Activated T-helper 2 cell treated with anti-CD3 and anti-CD28 coated beads, Interferon-gamma antibody, Interleukin-2, Interleukin-4, amounts not matched to agents 10 μg/mL and 5 μg/mL and 100 μg/mL, durations not matched to agents 14 hours and 24 hours and 36 hours (primary cell): ENCODE results near the gene EYA3. TPM values are rescaled to one million over a fixed set of nuclear protein-coding genes. Genes with fewer than 3 reads are reported as not detected.

Experiments
- DNase-seq: peaks from one replicate; pipeline ENCODE4 v3.0.0; 2021; ENCODE audit warnings: low spot score
- H3K27ac Mint-ChIP-seq: one replicate; pipeline ENCODE4 v1.8.0; 2021; ENCODE audit warnings: mixed read lengths
- H3K27me3 Mint-ChIP-seq: one replicate; pipeline ENCODE4 v1.8.0; 2021; ENCODE audit warnings: low read depth, mixed read lengths
- H3K36me3 Mint-ChIP-seq: one replicate; pipeline ENCODE4 v1.8.0; 2021; ENCODE audit warnings: low read depth, mixed read lengths
- H3K4me1 Mint-ChIP-seq: one replicate; pipeline ENCODE4 v1.8.0; 2021; ENCODE audit warnings: low read depth, mixed read lengths
- H3K4me3 Mint-ChIP-seq: one replicate; pipeline ENCODE4 v1.8.0; 2021; ENCODE audit warnings: low read depth, mild to moderate bottlenecking, moderate library complexity, mixed read lengths
- H3K9me3 Mint-ChIP-seq: one replicate; pipeline ENCODE4 v1.8.0; 2021; ENCODE audit warnings: mixed read lengths
- intact Hi-C: fragments of 100-400 bp; cut with micrococcal nuclease; formaldehyde crosslinking; loops from one replicate; pipeline ENCODE4 v1.15.1; 2023
- total RNA-seq: library from RNA; stranded (reverse); gene quantifications from 2 replicates; pipeline ENCODE4 v1.2.3, GENCODE V29; 2022

Gene EYA3
- total RNA-seq, 1 donor from 2014 or later, result 27.5 TPM

- H3K4me1 Mint-ChIP-seq, result peaks cover 11% of the 10 kb centered on the region
- H3K27me3 Mint-ChIP-seq, result no peaks in the 10 kb centered on the region
- DNase-seq, result no peak
- peaks cover 25% of the 10 kb centered on the region for H3K36me3 Mint-ChIP-seq
- H3K9me3 Mint-ChIP-seq, result no peaks in the 10 kb centered on the region
- intact Hi-C loops, result no loop called here
- H3K27ac Mint-ChIP-seq, result no peak overlapping the region
- no peak overlapping the region for H3K4me3 Mint-ChIP-seq
Measured at GRCh38 chr1:28078262-28078661, 10.1 kb downstream of the EYA3 start.

GRCh38 chr1:28074892-28075511 lies 13.4 kb downstream of the EYA3 start:
- H3K27ac Mint-ChIP-seq, result no peak overlapping the region
- intact Hi-C loops, result no loop called here
- DNase-seq, result no peak
- no peaks in the 10 kb centered on the region for H3K27me3 Mint-ChIP-seq
- H3K4me1 Mint-ChIP-seq, result peaks cover 9% of the 10 kb centered on the region
- no peaks in the 10 kb centered on the region for H3K9me3 Mint-ChIP-seq
- peaks cover 21% of the 10 kb centered on the region for H3K36me3 Mint-ChIP-seq
- H3K4me3 Mint-ChIP-seq, result no peak overlapping the region

- H3K4me1 Mint-ChIP-seq, result peaks cover 9% of the 10 kb centered on the region
- H3K36me3 Mint-ChIP-seq, result peaks cover 19% of the 10 kb centered on the region
Measured at GRCh38 chr1:28073867-28074266, 14.5 kb downstream of the EYA3 start.

GRCh38 chr1:28071813-28072212 lies 16.6 kb downstream of the EYA3 start:
- H3K27me3 Mint-ChIP-seq, result no peaks in the 10 kb centered on the region
- no peak for DNase-seq
- H3K36me3 Mint-ChIP-seq, result peaks cover 13% of the 10 kb centered on the region
- H3K4me3 Mint-ChIP-seq, result no peak overlapping the region
- H3K27ac Mint-ChIP-seq, result no peak overlapping the region
- H3K4me1 Mint-ChIP-seq, result peaks cover 10% of the 10 kb centered on the region
- intact Hi-C loops, result no loop called here
- H3K9me3 Mint-ChIP-seq, result no peaks in the 10 kb centered on the region

More at GRCh38 chr1:28073867-28074266, 14.5 kb downstream of the EYA3 start:
- no peaks in the 10 kb centered on the region for H3K9me3 Mint-ChIP-seq
- DNase-seq, result no peak
- no peak overlapping the region for H3K27ac Mint-ChIP-seq
- H3K27me3 Mint-ChIP-seq, result no peaks in the 10 kb centered on the region
- no peak overlapping the region for H3K4me3 Mint-ChIP-seq
- intact Hi-C loops, result no loop called here

GRCh38 chr1:28070725-28071593 lies 17.5 kb downstream of the EYA3 start:
- H3K9me3 Mint-ChIP-seq, result no peaks in the 10 kb centered on the region
- peaks cover 12% of the 10 kb centered on the region for H3K36me3 Mint-ChIP-seq
- intact Hi-C loops, result no loop called here
- H3K4me1 Mint-ChIP-seq, result peaks cover 12% of the 10 kb centered on the region
- no peaks in the 10 kb centered on the region for H3K27me3 Mint-ChIP-seq
- no peak overlapping the region for H3K4me3 Mint-ChIP-seq
- H3K27ac Mint-ChIP-seq, result no peak overlapping the region
- DNase-seq, result no peak

- H3K4me3 Mint-ChIP-seq, result no peak overlapping the region
- no peak for DNase-seq
- peaks cover 4% of the 10 kb centered on the region for H3K36me3 Mint-ChIP-seq
- no peaks in the 10 kb centered on the region for H3K9me3 Mint-ChIP-seq
- H3K4me1 Mint-ChIP-seq, result peaks cover 9% of the 10 kb centered on the region
- no peaks in the 10 kb centered on the region for H3K27me3 Mint-ChIP-seq
- intact Hi-C loops, result no loop called here
- no peak overlapping the region for H3K27ac Mint-ChIP-seq
Measured at GRCh38 chr1:28067523-28068090, 20.8 kb downstream of the EYA3 start.

- Mint-ChIP-seq H3K9me3 (no peaks in the 10 kb centered on the region), H3K4me3 (no peak overlapping the region), H3K27me3 (no peaks in the 10 kb centered on the region), H3K27ac (no peak overlapping the region), H3K36me3 (peaks cover 4% of the 10 kb centered on the region), H3K4me1 (peaks cover 9% of the 10 kb centered on the region)
- DNase-seq, result no peak
- intact Hi-C loops, result no loop called here
Measured at GRCh38 chr1:28066393-28067154, 21.8 kb downstream of the EYA3 start.

- intact Hi-C loops, result no loop called here
- H3K9me3 Mint-ChIP-seq, result no peaks in the 10 kb centered on the region
- no peak overlapping the region for H3K27ac Mint-ChIP-seq
- no peak for DNase-seq
- peaks cover 5% of the 10 kb centered on the region for H3K36me3 Mint-ChIP-seq
- peaks cover 18% of the 10 kb centered on the region for H3K4me1 Mint-ChIP-seq
- H3K27me3 Mint-ChIP-seq, result no peaks in the 10 kb centered on the region
- H3K4me3 Mint-ChIP-seq, result no peak overlapping the region
Measured at GRCh38 chr1:28064064-28064463, 24.3 kb downstream of the EYA3 start.

GRCh38 chr1:28062806-28063205 lies 25.6 kb downstream of the EYA3 start:
- intact Hi-C loops, result no loop called here
- Mint-ChIP-seq H3K9me3 (no peaks in the 10 kb centered on the region), H3K36me3 (peaks cover 7% of the 10 kb centered on the region), H3K27ac (peak overlapping the region; percentile 40), H3K4me1 (peaks cover 29% of the 10 kb centered on the region), H3K27me3 (no peaks in the 10 kb centered on the region), H3K4me3 (no peak overlapping the region)
- no peak for DNase-seq

- Mint-ChIP-seq H3K9me3 (no peaks in the 10 kb centered on the region), H3K27me3 (no peaks in the 10 kb centered on the region), H3K4me3 (no peak overlapping the region), H3K27ac (peak overlapping the region; percentile 17), H3K36me3 (peaks cover 24% of the 10 kb centered on the region), H3K4me1 (peaks cover 41% of the 10 kb centered on the region)
- intact Hi-C loops, result no loop called here
- no peak for DNase-seq
Measured at GRCh38 chr1:28058971-28059878, 29.2 kb downstream of the EYA3 start.

- Mint-ChIP-seq H3K4me1 (peaks cover 37% of the 10 kb centered on the region), H3K36me3 (peaks cover 26% of the 10 kb centered on the region), H3K27me3 (no peaks in the 10 kb centered on the region), H3K4me3 (no peak overlapping the region), H3K9me3 (no peaks in the 10 kb centered on the region), H3K27ac (no peak overlapping the region)
- DNase-seq, result no peak
- intact Hi-C loops, result no loop called here
Measured at GRCh38 chr1:28058168-28058567, 30.2 kb downstream of the EYA3 start.
